ENCODE measurements around the gene COBLL1. TPM values are rescaled to one million over a fixed set of nuclear protein-coding genes. Genes with fewer than 3 reads are reported as not detected.

Gene COBLL1
- total RNA-seq, 4 donors from 2014 or later: 41.4 to 66.0 (median 61.9) TPM

DNA sequence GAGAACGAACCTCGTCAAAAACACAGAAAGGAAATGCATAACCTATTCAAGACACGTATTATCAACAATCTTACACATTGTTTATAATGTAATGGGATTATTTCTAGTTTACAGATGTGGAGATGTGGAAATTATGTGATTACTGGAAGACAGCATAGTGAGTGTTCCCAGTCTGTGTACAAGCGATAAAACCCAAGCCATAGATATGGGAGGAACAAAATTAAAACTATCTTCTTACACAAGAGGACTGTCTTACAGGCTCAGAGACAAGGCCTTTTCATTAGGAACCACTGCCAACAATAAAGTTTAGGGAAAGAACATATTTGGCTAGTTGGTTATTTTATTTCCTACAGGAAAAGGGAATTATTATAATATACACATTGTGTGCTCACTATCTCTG is 20.3 kb downstream of the COBLL1 start:
- Histone ChIP-seq H3K36me3 (no peaks in the 10 kb centered on the region), H3K27me3 (no peaks in the 10 kb centered on the region), H3K27ac (replicated peaks in 1 of 4) (no peak overlapping the region), H3K4me1 (peaks cover 17 to 46% (median 34%) of the 10 kb centered on the region in 4 donors), H3K9me3 (no peaks in the 10 kb centered on the region), H3K4me3 (no peak overlapping the region)
- intact Hi-C loops (cut with DNase I): no loop called here
- 90% methylated on average over 4 of the region's 4 CpGs for WGBS
- no peak for DNase-seq (ENCODE audit: extremely low spot score)
- TF ChIP-seq, protein P1, sequence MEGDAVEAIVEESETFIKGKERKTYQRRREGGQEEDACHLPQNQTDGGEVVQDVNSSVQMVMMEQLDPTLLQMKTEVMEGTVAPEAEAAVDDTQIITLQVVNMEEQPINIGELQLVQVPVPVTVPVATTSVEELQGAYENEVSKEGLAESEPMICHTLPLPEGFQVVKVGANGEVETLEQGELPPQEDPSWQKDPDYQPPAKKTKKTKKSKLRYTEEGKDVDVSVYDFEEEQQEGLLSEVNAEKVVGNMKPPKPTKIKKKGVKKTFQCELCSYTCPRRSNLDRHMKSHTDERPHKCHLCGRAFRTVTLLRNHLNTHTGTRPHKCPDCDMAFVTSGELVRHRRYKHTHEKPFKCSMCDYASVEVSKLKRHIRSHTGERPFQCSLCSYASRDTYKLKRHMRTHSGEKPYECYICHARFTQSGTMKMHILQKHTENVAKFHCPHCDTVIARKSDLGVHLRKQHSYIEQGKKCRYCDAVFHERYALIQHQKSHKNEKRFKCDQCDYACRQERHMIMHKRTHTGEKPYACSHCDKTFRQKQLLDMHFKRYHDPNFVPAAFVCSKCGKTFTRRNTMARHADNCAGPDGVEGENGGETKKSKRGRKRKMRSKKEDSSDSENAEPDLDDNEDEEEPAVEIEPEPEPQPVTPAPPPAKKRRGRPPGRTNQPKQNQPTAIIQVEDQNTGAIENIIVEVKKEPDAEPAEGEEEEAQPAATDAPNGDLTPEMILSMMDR (IDR thresholded peaks at IDR 0.05): no peak
- no peak for TF ChIP-seq POLR2A (IDR thresholded peaks at IDR 0.05; ENCODE audit: low read depth)

DNA sequence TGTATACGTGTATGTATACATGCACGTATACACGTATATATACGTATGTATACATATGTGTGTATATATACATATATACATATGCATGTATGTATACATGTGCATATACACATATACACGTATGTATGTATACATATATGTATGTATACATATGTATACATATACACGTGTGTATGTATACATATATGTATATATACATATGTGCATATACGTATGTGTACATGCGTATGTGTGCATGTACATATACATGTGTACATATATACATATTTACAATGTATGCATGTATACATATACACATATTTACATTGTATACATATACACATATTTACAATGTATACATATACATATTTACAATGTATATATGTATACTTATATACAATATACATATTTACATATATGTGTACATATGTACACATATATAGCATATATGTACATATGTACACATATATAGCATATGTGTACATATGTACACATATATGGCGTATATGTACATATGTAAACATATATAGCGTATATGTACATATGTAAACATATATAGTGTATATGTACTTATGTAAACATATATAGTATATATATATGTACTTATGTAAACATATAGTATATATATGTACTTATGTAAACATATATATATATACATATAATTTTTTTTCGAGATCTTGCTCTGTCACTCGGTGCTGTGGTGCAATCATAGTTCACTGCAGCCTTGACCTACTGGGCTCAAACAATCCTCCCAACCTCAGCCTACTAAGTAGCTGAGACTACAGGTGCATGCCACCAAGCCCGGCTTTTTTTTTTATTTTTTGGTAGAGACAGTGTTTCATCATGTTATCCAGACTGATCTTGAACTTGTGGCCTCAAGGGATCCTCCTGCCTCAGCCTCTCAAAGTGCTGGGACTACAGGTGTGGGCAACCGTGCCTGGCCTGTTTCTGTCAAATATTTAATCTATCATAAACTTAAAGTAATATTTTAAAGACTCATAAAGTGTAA is 23.2 kb downstream of the COBLL1 start:
- Histone ChIP-seq H3K36me3 (no peaks in the 10 kb centered on the region), H3K27ac (replicated peaks in 1 of 4) (no peak overlapping the region), H3K4me1 (peaks cover 17 to 53% (median 42%) of the 10 kb centered on the region in 4 donors), H3K4me3 (no peak overlapping the region), H3K27me3 (no peaks in the 10 kb centered on the region), H3K9me3 (no peaks in the 10 kb centered on the region)
- no peak for TF ChIP-seq POLR2AphosphoS5 (IDR thresholded peaks at IDR 0.05)
- TF ChIP-seq, protein P1 (IDR thresholded peaks at IDR 0.05): no peak
- no peak for TF ChIP-seq EP300 (IDR thresholded peaks at IDR 0.05)
- no peak for TF ChIP-seq POLR2A (IDR thresholded peaks at IDR 0.05; ENCODE audit: low read depth)
- WGBS: 91% methylated on average over 14 of the region's 14 CpGs
- intact Hi-C loops (cut with DNase I): no loop called here
- no peak for DNase-seq (ENCODE audit: extremely low spot score)

DNA sequence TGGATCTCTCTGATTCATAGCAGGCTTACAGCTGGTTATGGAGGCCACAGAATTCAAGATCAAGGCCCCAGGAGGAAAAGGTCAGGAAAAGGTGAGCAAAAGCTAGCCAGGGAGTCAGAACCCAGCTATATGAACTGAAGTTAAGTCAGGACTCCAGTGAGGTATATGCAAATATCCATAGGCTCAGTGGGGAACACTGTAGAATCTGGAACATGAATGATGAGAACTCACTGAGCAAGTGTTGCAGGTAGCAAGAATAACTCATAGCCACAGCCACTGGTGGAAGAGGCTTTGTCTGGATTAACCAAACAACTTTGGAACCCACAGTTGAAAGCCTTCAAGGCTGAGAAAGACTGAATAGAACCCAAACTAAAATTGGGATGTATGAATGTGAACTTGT is 24.7 kb downstream of the COBLL1 start:
- intact Hi-C loops (cut with DNase I): no loop called here
- Histone ChIP-seq H3K27me3 (no peaks in the 10 kb centered on the region), H3K4me1 (peaks cover 24 to 54% (median 45%) of the 10 kb centered on the region in 4 donors), H3K27ac (replicated peaks in 1 of 4) (no peak overlapping the region), H3K4me3 (no peak overlapping the region), H3K9me3 (no peaks in the 10 kb centered on the region), H3K36me3 (no peaks in the 10 kb centered on the region)
- DNase-seq (ENCODE audit: extremely low spot score): no peak
- TF ChIP-seq POLR2AphosphoS5 (IDR thresholded peaks at IDR 0.05): no peak
- no peak for TF ChIP-seq EP300 (IDR thresholded peaks at IDR 0.05)
- no peak for TF ChIP-seq POLR2A (IDR thresholded peaks at IDR 0.05; ENCODE audit: low read depth)
- TF ChIP-seq, protein P1 (IDR thresholded peaks at IDR 0.05): no peak

DNA sequence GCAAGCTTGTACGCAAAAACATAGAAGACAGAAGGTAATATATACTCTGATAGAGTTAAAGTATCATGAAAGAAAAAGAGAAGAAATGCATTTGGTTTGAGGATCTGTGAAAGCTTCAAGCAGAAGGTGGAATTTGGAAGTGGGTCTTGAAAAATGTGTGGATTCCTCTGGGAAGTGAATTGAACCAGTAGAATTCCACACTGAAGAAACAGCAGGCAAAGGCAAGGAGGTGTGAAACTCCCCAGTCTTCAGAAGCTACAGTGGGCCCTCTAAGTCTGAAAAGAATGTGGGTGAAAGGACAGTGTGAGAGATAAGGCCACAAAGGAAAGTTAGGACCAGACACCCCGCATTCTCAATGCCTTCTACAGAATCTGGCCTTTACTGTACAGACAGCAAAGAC is 25.6 kb downstream of the COBLL1 start:
- intact Hi-C loops (cut with DNase I): no loop called here
- Histone ChIP-seq H3K27me3 (no peaks in the 10 kb centered on the region), H3K4me1 (peaks cover 22 to 54% (median 45%) of the 10 kb centered on the region in 4 donors), H3K4me3 (no peak overlapping the region), H3K36me3 (no peaks in the 10 kb centered on the region), H3K9me3 (no peaks in the 10 kb centered on the region), H3K27ac (replicated peaks in 1 of 4) (no peak overlapping the region)
- WGBS: 95% methylated on average over 2 of the region's 2 CpGs
- TF ChIP-seq, protein P1 (IDR thresholded peaks at IDR 0.05): no peak
- TF ChIP-seq EP300 (IDR thresholded peaks at IDR 0.05) (no peak), POLR2A (IDR thresholded peaks at IDR 0.05; ENCODE audit: low read depth) (no peak), POLR2AphosphoS5 (IDR thresholded peaks at IDR 0.05) (no peak)
- DNase-seq (ENCODE audit: extremely low spot score): no peak
